Measurements from ENCODE around the gene GABRD.
"Not testable (repeated sequence)": the region's sequence is repeated elsewhere in the genome, so short reads cannot be mapped to it uniquely, and the experiment has no call there.

Gene GABRD

GRCh38 chr1:1973716-1974642, 45.2 kb upstream of the GABRD start:
- no peak for DNase-seq (ENCODE audit: extremely low spot score)
- CTCF ChIA-PET: no interaction called here
- POLR2A ChIA-PET: no interaction called here
- TF ChIP-seq CTCF (IDR thresholded peaks at IDR 0.05; ENCODE audit: control extremely low read depth, extremely low read depth, low read depth, missing control alignments): no peak

GRCh38 chr1:1974834-1975233, 44.3 kb upstream of the GABRD start:
- POLR2A ChIA-PET: no interaction called here
- no peak for TF ChIP-seq CTCF (IDR thresholded peaks at IDR 0.05; ENCODE audit: control extremely low read depth, extremely low read depth, low read depth, missing control alignments)
- no peak for DNase-seq (ENCODE audit: extremely low spot score)
- CTCF ChIA-PET: no interaction called here

- no peak for DNase-seq (ENCODE audit: extremely low spot score)
- POLR2A ChIA-PET: no interaction called here
- TF ChIP-seq CTCF (IDR thresholded peaks at IDR 0.05; ENCODE audit: control extremely low read depth, extremely low read depth, low read depth, missing control alignments): no peak
- CTCF ChIA-PET: no interaction called here
Measured at GRCh38 chr1:1975535-1975934, 43.6 kb upstream of the GABRD start.

GRCh38 chr1:1976031-1976430, 43.1 kb upstream of the GABRD start:
- CTCF ChIA-PET: no interaction called here

GRCh38 chr1:1978108-1978507, 41.0 kb upstream of the GABRD start:
- DNase-seq (ENCODE audit: extremely low spot score): no peak
- ChIA-PET CTCF (interaction anchor here (0.9 to 1.0 kb wide), 2 partner anchors 9 to 10 kb away, joined by 3 read pairs; no protein-coding TSS in a partner anchor), POLR2A (no interaction called here)
- TF ChIP-seq CTCF (IDR thresholded peaks at IDR 0.05; ENCODE audit: control extremely low read depth, extremely low read depth, low read depth, missing control alignments): no peak

More at GRCh38 chr1:1976031-1976430, 43.1 kb upstream of the GABRD start:
- no peak for TF ChIP-seq CTCF (IDR thresholded peaks at IDR 0.05; ENCODE audit: control extremely low read depth, extremely low read depth, low read depth, missing control alignments)
- POLR2A ChIA-PET: no interaction called here
- DNase-seq (ENCODE audit: extremely low spot score): no peak

- POLR2A ChIA-PET; DNase-seq (ENCODE audit: extremely low spot score): not testable (repeated sequence)
- CTCF ChIA-PET: interaction anchor here (1.0 to 1.2 kb wide), 2 partner anchors 10 to 34 kb away, joined by 3 read pairs; no protein-coding TSS in a partner anchor
Measured at GRCh38 chr1:1978690-1979481, 40.3 kb upstream of the GABRD start.

Data from GM10248 (cell line).